ENCODE measurements around the gene ATP2C2. TPM values are rescaled to one million over a fixed set of nuclear protein-coding genes. Genes with fewer than 3 reads are reported as not detected.
A peak's percentile ranks its signal among the peaks of the same experiment; 100 is the strongest.

The ATP2C2 gene
- total RNA-seq, 1 donor = not detected

- Histone ChIP-seq H3K27me3 (ENCODE audit: insufficient read depth, low read length) (peaks cover 27% of the 10 kb centered on the region), H3K4me1 (ENCODE audit: insufficient read depth, low read length) (no peaks in the 10 kb centered on the region)
Observed at GRCh38 chr16:84412262-84412661, 43.9 kb downstream of the ATP2C2 start.

GRCh38 chr16:84413244-84414004 is 45.1 kb downstream of the ATP2C2 start:
- H3K4me2 ChIP-seq (ENCODE audit: insufficient read depth, low read length) = no peak overlapping the region
- H3K36me3 ChIP-seq (ENCODE audit: insufficient read depth, low read length) = no peaks in the 10 kb centered on the region
- H3K27ac ChIP-seq (ENCODE audit: low read depth, low read length) = no peak overlapping the region
- H3K4me1 ChIP-seq (ENCODE audit: insufficient read depth, low read length) = no peaks in the 10 kb centered on the region
- H3K79me2 ChIP-seq (ENCODE audit: insufficient read depth, low read length) = no peaks in the 10 kb centered on the region
- H4K20me1 ChIP-seq (ENCODE audit: insufficient read depth, low read length) = no peaks in the 10 kb centered on the region
- no peak for TF ChIP-seq CTCF (IDR thresholded peaks at IDR 0.05; ENCODE audit: extremely low read depth, low read depth, low read length)
- DNase-seq (ENCODE audit: insufficient read length, low spot score, missing footprints) = peak; percentile 82
- no peaks in the 10 kb centered on the region for H3K9me3 ChIP-seq (ENCODE audit: low read depth, low read length)
- H3K27me3 ChIP-seq (ENCODE audit: insufficient read depth, low read length) = peaks cover 25% of the 10 kb centered on the region
- H3K4me3 ChIP-seq (ENCODE audit: insufficient read depth, low read length) = no peak overlapping the region
- no peak overlapping the region for H2AFZ ChIP-seq (ENCODE audit: low read length)

More at GRCh38 chr16:84412262-84412661, 43.9 kb downstream of the ATP2C2 start:
- no peak for TF ChIP-seq CTCF (IDR thresholded peaks at IDR 0.05; ENCODE audit: extremely low read depth, low read depth, low read length)
- no peaks in the 10 kb centered on the region for H4K20me1 ChIP-seq (ENCODE audit: insufficient read depth, low read length)
- no peak overlapping the region for H2AFZ ChIP-seq (ENCODE audit: low read length)
- no peak overlapping the region for H3K4me3 ChIP-seq (ENCODE audit: insufficient read depth, low read length)
- H3K36me3 ChIP-seq (ENCODE audit: insufficient read depth, low read length) = no peaks in the 10 kb centered on the region
- no peak overlapping the region for H3K27ac ChIP-seq (ENCODE audit: low read depth, low read length)
- no peak overlapping the region for H3K4me2 ChIP-seq (ENCODE audit: insufficient read depth, low read length)
- no peak for DNase-seq (ENCODE audit: insufficient read length, low spot score, missing footprints)
- no peaks in the 10 kb centered on the region for H3K79me2 ChIP-seq (ENCODE audit: insufficient read depth, low read length)
- H3K9me3 ChIP-seq (ENCODE audit: low read depth, low read length) = no peaks in the 10 kb centered on the region

GRCh38 chr16:84414789-84415326 is 46.5 kb downstream of the ATP2C2 start:
- peaks cover 22% of the 10 kb centered on the region for H3K27me3 ChIP-seq (ENCODE audit: insufficient read depth, low read length)

More at GRCh38 chr16:84414789-84415326, 46.5 kb downstream of the ATP2C2 start:
- no peaks in the 10 kb centered on the region for H3K79me2 ChIP-seq (ENCODE audit: insufficient read depth, low read length)
- no peak overlapping the region for H3K4me2 ChIP-seq (ENCODE audit: insufficient read depth, low read length)
- H3K4me3 ChIP-seq (ENCODE audit: insufficient read depth, low read length) = no peak overlapping the region
- no peaks in the 10 kb centered on the region for H3K9me3 ChIP-seq (ENCODE audit: low read depth, low read length)
- no peaks in the 10 kb centered on the region for H3K4me1 ChIP-seq (ENCODE audit: insufficient read depth, low read length)
- no peaks in the 10 kb centered on the region for H4K20me1 ChIP-seq (ENCODE audit: insufficient read depth, low read length)
- H3K27ac ChIP-seq (ENCODE audit: low read depth, low read length) = no peak overlapping the region
- no peaks in the 10 kb centered on the region for H3K36me3 ChIP-seq (ENCODE audit: insufficient read depth, low read length)
- H2AFZ ChIP-seq (ENCODE audit: low read length) = no peak overlapping the region
- no peak for DNase-seq (ENCODE audit: insufficient read length, low spot score, missing footprints)
- TF ChIP-seq CTCF (IDR thresholded peaks at IDR 0.05; ENCODE audit: extremely low read depth, low read depth, low read length) = no peak

Data from osteoblast (primary cell).